Left cardiac atrium (tissue), 4 donors: ENCODE results near the gene KIAA1755. TPM values are rescaled to one million over a fixed set of nuclear protein-coding genes. Genes with fewer than 3 reads are reported as not detected.
A peak's percentile ranks its signal among the peaks of the same experiment; 100 is the strongest.

Experiments used
- ATAC-seq, 2 donors: fragments of 200-7000 bp; cut with Tn5 transposase; one replicate each; pipeline ENCODE4 v1.9.1; 2020; ENCODE audit warnings: mild to moderate bottlenecking in 2 of 2, moderate library complexity in 2 of 2
- DNase-seq: peaks from one replicate; pipeline ENCODE4 v3.0.0-alpha.2; 2020
- intact Hi-C, 2 donors: fragments of 100-400 bp; cut with DNase I; formaldehyde crosslinking; loops; one replicate each; pipeline versions ENCODE4 v1.14.1 to v1.15.1; 2022 to 2023
- total RNA-seq, 2 donors: library from RNA; stranded (reverse); fragmentation: NEBNext Ultra II Directional; extraction: Animal tissue kit (Norgen Biotek cat#: 25700); gene quantifications; one replicate each; pipeline ENCODE4 v1.2.1, GENCODE V29; 2021
- donor health status: DM: no; HTN: yes; CAD: no.
- donor health status: DM: no; HTN: yes; CAD: no; lungs with severe emphysema.
- donor health status: DM: yes; HTN: yes; CAD: no.
- donor health status: Dilated cardiomyopathy.

Gene KIAA1755
- total RNA-seq, 2 donors from 2014 or later, result 8.0 to 8.1 TPM

DNA sequence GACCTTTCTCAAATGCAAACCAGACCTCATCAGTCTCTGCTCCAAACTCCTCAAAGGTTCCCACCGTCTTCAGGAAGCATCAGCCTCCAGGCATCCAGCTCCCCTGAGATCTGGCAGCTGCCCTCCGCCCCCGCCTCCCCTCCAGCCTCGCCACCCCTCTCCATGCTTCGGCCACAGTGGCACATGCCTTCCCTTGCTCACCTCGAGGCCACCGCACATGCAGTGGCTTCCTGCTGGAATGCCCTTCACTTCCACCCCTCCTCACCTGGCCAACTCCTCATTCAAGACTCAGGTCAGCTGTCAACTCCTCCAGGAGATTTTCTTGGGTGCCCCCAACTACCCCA lies 13.4 kb downstream of the KIAA1755 start:
- no peak for ATAC-seq
- intact Hi-C loops, result no loop called here
- DNase-seq, result no peak

DNA sequence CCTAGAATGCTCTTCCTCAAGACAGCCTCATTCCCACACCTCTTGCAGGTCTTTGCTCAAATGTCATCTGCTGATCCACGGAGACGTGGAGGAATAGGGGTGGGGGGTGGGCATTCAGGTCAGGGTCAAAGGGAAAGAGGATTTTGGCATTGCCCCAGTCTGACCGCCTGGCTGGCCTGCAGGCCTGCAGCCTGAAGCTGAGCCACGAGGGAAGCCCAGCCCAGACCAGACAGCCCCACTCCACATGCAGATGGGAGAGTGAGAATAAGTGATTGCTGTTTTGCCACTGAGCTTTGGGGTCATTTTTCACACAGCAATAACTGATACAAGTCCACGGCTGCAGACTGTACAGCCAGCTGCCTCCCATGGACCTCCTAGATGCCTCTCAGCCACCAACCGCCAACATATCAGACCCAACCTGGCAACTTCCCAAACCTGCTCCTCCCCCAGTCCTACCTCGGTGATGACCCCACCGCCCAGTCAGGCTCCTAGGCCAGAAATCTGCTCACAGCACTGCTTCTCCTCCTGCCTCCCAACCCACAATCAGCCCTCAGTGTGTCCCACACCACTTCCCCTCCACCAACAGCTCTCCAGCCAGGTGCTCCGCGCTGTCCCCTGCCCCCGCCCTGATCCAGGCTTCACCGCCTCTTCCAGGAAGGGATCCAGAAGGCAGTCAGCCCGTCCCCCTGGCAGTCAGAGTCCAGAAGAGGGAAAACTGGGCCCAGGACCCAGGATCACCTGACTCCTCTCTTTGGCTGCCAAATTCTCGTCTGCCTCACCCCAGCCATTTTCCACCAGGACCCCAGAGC lies 14.0 kb downstream of the KIAA1755 start:
- ATAC-seq, result peak; percentile 18 to 58
- no peak for DNase-seq

DNA sequence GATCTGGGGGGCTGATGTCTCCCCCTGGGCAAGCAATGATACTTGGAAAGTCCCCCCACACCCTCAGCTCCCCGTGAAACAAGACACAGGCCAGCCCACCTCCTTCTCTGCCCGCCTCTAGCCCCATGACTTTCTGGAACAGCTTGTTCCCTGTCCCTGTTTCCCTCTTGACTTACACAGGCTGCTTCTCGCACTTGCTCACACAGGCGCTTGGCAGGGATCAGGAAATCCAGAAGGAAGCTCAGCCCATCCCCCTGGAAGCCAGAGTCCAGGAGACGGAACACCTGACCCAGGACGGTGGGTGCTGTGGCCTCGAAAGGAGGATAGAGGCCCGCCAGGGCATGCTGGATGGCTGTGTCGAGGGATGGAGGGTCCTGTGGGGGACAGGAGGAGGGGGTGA lies 14.8 kb downstream of the KIAA1755 start:
- DNase-seq, result no peak
- intact Hi-C loops, result no loop called here
- ATAC-seq, result peak in 1 of 2 donors; percentile 38

More for the DNA sequence above, 14.0 kb downstream of the KIAA1755 start:
- intact Hi-C loops, result no loop called here

DNA sequence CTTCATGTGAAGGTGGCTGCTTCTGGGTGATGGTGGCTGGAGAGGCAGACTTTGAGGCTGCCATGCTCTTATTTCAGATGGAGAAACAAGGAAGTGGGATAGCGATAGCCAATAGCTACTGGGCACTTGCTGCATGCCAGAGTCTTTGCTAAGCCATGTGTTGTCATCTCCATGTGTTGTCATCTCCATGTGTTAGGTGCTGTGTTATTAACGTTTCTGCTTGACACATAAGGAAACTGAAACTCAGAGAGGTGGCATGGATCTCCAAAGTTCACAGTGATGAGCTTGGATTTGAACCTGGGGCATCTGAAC lies 16.9 kb downstream of the KIAA1755 start:
- intact Hi-C loops, result no loop called here
- no peak for ATAC-seq

DNA sequence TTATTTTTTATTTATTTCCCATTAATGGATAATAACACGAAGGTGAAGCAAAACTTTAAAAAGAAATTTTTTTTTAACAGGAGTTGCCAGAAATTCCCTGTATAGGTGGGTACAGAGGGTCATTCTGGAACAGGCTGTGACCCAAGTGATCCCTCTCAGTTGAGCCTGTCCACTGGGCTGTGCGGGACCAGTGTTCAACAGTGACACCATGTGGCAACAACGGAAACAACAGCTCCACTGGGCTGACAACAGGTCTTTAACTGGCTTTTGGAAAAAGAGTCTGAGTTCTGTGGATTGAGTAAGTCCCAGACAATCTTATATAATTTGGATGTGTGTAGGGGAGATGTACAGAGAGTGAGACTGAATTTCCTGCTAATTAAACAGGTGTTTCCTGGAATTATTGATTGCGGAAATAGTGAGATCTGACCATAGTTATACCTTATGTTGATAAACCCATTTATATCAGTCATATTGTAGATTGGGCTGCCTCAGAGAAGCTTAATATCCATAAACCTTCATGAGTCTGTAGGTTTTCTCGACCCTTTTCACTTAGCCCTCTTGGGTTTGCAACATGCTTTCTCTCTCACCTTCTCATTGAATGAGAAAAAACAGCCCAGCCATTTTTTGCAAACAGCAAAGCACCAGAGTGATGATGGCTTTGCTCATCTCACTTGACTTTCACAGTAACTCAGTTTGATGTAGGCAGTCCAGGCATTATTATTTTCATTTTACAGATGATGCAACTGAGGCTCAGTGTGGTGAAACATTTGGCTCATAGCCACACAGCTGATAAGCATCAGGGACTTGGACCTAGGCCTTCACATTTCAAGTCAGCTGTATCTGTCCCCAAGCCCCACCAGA lies 17.5 kb downstream of the KIAA1755 start:
- no peak for DNase-seq
- intact Hi-C loops, result no loop called here
- no peak for ATAC-seq

More for the DNA sequence above, 16.9 kb downstream of the KIAA1755 start:
- no peak for DNase-seq

DNA sequence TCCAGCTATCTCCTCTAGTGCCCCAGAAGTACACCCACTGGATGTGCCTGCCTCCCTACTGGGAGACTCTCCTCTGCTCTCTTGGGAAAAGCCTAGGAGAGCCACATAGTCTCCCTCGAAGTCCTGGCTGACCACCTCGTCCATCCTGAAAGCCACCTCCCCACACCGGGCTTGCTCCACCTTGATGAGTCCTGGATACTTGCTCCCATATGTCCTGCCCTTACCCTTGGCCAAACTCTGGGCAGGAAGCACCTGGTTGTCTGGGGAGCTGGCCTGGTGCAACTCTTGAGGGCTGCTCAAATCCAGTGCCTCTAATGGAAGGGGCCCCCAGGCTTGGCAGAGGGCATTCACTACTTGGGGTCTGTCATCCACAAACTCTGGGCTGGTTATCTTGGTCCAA lies 19.3 kb downstream of the KIAA1755 start:
- intact Hi-C loops, result no loop called here
- DNase-seq, result no peak
- no peak for ATAC-seq

DNA sequence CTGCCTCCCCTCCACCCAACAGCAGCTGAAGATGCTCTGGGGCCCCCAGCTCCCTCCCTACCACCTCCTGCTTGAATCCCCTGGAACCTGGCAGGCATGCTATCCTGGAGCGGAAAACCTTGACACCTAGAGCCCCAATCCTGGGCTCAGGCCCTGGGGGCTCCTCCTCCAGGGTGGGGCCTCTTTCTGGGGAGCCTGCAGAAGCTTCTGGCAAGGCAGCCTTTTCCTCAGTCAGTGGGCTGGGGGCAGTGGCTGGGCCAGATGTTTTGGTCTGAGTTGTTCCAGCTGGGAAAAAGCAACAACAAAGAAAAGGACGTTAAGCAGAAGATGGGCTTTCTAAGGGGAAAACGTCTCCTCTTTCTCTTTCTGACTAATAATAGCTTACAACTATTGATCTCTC lies 21.1 kb downstream of the KIAA1755 start:
- intact Hi-C loops, result loop anchor here in 1 of 2 donors (5.0 to 10.0 kb wide), 2 partner anchors 83 to 165 kb away; no protein-coding TSS in a partner anchor
- DNase-seq (no peak), ATAC-seq (no peak)

DNA sequence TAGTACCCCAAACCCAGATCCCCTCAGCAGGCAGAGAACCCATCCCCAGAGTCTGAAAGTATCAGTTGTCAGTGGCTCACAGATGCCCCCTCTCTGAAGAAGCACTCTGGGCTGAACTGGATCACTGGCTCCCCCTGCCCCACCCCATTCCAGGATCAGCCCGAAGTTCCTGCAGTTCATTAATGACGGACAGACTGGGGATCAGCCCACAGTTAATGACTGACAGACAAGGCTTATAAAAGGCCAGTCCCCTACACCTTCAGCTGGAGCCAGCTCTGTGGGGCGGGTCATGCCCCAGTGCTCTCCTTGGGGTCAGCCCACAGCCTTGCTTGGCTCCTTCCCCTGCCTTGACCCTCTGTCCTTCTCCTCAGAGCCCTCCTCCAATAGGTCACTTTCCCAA lies 21.7 kb downstream of the KIAA1755 start:
- ATAC-seq, result no peak
- DNase-seq, result no peak
- intact Hi-C loops, result loop anchor here in 1 of 2 donors (5.0 to 10.0 kb wide), 2 partner anchors 83 to 166 kb away; no protein-coding TSS in a partner anchor

DNA sequence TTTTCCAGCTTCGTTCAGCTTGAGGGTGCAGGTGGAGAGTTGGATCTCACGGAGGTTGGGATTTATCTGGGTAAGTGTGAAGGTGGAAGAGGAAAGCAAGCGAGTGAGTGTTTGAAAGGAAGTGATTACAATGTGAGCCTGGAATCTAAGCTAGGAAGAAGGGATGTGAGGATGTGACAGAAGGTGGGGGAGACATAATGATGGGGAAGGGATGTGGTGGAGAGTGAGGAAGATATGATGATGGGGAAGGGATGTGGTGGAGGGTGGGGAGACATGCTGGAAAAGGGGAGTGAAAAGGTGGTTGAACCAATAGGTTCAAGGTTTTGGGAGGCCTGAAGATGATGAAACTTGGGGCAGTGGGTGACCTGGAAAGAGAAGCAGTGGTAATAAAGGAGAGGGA lies 23.2 kb downstream of the KIAA1755 start:
- ATAC-seq (no peak), DNase-seq (no peak)
- intact Hi-C loops, result loop anchor here in 1 of 2 donors (5.0 to 10.0 kb wide), 2 partner anchors 85 to 167 kb away; no protein-coding TSS in a partner anchor

DNA sequence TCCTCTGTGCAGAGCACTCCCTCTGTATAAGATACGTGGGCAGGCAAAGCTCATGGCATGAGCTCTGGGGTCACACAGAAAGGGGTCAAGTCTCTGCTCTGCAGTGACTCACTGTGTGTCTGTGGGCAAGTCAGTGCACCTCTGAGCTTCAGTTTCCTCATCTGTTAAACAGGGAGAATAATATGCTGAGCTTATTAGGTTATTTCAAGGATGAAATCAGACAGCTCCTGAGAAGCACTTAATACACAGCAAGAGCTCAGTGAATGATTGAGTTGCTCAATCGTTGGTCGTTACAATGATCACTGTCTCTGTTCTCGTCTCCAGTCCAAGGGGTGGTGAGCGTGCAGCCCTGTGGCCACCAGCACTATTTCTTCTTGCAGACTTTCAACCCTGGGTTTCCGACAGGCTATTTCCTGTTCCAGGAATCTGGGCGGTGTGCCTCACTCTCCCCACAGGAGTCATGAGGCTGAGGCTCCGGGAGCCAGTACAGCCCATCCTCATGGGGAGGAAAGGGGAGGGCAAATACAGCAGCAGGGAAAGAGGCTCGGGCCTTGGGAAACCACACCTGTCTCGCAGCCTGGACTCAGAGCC lies 28.9 kb downstream of the KIAA1755 start:
- peak; percentile 68 for ATAC-seq
- DNase-seq, result peak; percentile 68
- intact Hi-C loops, result loop anchor here in 1 of 2 donors (10.0 kb wide), 1 partner anchor 173 kb away; no protein-coding TSS in a partner anchor

DNA sequence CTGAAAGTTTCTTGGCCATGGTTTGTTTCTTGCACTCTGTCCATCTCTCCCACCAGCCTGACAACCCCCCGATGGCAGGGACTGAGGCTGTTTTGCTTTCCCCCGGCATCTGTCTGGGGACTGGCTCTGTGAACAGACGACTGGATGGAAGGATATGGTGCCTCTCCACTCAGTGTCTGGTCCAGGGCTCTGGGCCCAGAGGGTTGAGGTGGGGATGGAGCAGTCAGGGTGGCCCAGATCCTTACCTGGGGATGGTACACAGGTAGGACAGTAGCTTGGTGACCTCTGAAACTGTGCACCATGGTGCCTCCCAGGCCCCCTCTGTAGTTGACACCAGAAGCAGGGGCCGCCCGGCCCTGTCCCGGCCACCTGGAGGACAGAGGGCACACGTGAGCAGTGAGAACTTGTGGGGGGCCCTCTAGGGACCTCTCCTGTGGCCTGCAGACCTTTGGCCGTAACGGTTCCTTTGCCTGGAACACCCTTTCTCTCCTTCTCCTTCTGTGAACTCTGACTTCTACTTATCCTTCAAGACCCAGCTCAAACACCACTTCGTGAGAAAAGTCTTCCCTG lies 29.5 kb downstream of the KIAA1755 start:
- DNase-seq (peak; percentile 14), ATAC-seq (no peak)
- intact Hi-C loops, result loop anchor here in 1 of 2 donors (10.0 kb wide), 1 partner anchor 174 kb away; no protein-coding TSS in a partner anchor

DNA sequence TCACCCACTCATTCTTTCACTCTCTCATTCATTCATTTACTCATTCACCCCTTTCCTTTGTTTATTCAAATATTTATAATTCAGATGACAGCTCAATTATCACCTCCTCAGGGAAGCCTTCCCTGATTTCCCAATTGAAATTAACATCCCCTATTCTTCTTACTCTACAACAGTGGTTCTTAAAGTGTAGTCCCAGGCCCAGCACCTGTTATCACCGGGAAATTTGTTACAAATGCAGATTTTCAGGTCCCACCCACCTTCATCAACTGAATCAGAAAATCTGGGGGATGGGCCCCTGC lies 30.3 kb downstream of the KIAA1755 start:
- intact Hi-C loops, result loop anchor here in 1 of 2 donors (10.0 kb wide), 1 partner anchor 175 kb away; no protein-coding TSS in a partner anchor
- no peak for DNase-seq
- no peak for ATAC-seq

DNA sequence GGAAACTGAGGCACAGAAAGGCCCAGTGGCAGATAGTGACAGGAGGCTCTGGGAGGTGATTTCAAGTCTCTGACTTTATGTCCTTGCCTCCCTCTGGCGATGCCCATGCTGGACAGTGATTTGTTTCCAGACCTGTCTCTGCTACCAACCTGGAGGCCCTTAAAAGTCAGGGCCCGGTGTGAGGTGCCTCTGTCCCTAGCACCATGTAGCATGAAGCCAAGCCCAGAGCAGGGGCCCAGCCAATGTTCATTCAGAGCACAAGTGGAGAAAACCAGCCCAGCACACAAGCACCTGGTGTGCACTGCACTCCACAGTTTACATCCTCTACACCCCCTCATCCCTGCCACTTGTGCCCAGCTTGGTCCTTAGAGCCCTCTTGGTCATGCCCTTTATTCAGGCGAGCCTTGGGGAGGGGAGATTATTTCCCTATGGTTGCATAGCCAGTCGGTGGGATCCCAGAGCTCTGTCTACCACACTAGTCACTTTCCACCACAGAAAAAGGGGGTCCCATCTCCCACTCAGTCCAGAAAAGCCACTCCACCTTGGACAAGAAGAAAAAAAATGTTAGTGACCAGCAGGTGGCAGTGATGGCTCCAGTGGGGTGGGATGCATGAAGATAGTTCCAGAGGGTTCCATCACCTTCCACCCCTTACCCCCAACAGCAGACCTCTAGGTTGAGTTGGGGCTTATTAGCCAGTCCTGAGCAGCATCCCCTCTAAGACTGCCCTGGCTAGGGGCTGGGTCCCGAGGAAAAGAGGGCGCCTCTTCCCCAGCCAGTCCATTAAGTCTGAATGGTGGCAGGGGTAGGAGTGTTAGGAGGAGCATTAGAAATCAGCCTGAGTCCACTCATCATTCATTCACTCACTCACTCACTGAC lies 30.9 kb downstream of the KIAA1755 start:
- intact Hi-C loops, result loop anchor here (5.0 to 10.0 kb wide), 2 partner anchors 93 to 175 kb away; no protein-coding TSS in a partner anchor
- DNase-seq (peak; percentile 17), ATAC-seq (no peak)

DNA sequence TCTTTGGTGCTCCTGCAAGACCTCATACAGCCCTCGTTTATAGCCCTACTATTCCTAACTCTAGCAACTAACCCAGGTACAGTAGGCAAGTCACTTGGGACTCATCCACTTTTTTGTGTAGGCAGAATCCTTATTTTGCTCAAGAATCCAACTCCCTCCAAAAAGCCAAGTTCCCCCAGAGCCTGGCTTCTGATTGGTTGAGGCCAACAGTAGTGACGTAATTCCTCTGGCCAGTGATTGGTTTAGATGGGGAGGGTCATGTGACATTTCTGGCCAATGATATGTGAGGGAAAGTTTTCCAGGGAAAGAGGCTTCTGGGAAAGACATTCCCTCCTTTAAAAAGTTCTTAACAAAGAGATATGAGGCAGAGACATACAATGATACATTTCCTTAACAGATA lies 32.1 kb downstream of the KIAA1755 start:
- intact Hi-C loops, result loop anchor here in 1 of 2 donors (5.0 kb wide), 1 partner anchor 94 kb away; no protein-coding TSS in a partner anchor
- DNase-seq, result no peak
- ATAC-seq, result no peak

DNA sequence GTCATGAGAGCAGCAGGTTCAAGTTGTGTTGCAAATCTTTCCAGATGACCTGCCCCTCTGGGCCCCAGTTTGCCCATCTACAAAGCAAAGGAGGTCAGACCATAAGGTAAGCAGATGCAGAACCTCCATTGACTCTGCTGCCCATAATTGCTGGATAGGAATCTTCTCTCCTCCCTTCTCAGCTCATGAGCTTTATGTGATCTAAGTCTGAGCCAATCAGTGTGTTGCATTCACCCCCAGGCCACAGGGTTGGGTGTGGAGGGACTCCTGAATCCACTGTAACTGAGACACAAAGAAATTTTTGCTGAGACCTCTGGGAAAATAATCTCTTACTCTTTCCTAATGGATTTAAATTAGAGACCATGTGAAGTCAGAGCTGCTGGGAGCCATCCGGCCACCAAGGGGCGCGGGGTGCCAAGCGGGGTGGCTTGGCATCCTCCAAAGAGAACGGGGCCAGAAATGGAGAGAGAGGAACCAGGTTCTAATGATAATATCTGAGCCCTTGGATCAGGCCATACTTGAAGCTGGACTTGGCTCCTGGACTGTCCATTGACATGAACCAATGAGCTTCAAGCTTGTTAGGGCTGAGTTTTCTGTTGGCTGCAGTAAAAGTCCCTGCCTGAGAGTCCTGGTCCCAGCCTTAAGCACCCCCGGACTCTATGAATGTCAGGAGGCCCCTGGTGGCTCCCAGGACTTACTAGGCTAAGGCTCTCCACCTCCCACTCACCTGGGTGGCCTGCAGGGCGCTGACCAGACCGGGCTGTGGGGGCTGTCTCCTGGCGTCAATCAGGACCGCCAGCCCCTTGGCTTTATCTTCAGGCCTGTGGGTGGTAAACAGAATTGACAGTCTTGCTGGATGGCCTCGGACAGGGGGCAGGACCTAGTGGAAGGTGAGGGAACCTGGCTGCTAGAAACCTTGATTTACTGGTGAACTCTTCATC lies 32.8 kb downstream of the KIAA1755 start:
- ATAC-seq (no peak), DNase-seq (no peak)
- intact Hi-C loops, result loop anchor here in 1 of 2 donors (5.0 kb wide), 1 partner anchor 95 kb away; no protein-coding TSS in a partner anchor

DNA sequence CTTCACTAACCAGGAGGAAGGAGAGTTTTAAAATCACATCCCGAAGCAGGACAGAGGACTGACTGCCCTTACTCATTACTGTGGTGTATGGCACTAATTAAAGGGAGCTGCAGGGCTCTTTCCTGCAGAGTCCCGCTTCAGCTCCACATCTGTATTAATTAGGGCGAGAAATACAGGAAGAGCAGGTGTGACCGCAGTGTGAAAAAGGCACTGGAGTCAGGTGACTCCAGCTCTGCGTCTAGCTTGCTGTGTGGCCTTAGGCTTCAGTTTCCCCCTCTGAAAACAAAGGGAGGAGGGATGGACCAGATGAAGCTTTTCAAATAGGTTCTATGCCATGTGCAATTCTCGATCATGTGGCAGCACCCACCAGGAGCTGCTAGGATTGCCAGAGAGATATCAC lies 34.0 kb downstream of the KIAA1755 start:
- intact Hi-C loops, result loop anchor here in 1 of 2 donors (5.0 kb wide), 1 partner anchor 96 kb away; no protein-coding TSS in a partner anchor
- DNase-seq, result no peak
- no peak for ATAC-seq

DNA sequence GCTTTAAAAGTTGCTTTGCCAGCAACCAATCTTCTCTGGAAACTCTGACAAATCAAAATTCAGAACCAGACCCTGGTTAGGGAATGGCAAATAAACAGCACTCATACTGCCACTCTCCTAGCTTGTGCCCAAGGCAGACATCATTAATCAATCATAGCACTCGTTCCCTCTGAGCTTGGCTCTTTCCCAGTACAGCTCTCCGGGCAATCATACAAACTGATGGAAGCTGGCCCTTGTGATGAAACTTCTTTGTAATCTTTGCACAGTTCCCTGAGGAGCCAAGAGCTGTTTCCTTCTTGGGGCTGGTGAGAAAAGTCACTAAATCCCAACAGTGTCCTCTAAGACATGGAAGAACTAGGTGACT lies 34.7 kb downstream of the KIAA1755 start:
- DNase-seq (no peak), ATAC-seq (peak in 1 of 2 donors; percentile 32)
- intact Hi-C loops, result loop anchor here in 1 of 2 donors (5.0 kb wide), 1 partner anchor 96 kb away; no protein-coding TSS in a partner anchor
